Mesenchymal stem cell (in vitro differentiated cells and primary cell): ENCODE results near the gene PRKCD.
A peak's percentile ranks its signal among the peaks of the same experiment; 100 is the strongest.

ENCODE experiments used
- DNase-seq: peaks from one replicate; pipeline ENCODE4 v3.0.0-alpha.2; 2013
- H2AFZ ChIP-seq: one replicate; pipeline ENCODE4 v1.6.1; 2013; ENCODE audit warnings: low read depth, mild to moderate bottlenecking, control low read depth, inconsistent platforms, low read length, moderate library complexity
- H2AK5ac ChIP-seq: 2 replicates; pipeline ENCODE4 v1.6.1; 2013; ENCODE audit warnings: low read length, moderate library complexity, mild to moderate bottlenecking, inconsistent platforms; ENCODE audit not compliant: severe bottlenecking
- H2BK120ac ChIP-seq: one replicate; pipeline ENCODE4 v1.6.1; 2013; ENCODE audit warnings: low read depth, mild to moderate bottlenecking, inconsistent platforms, low read length, moderate library complexity
- H2BK12ac ChIP-seq, 2 experiments: one replicate each; pipeline ENCODE4 v1.6.1; 2013; ENCODE audit warnings: inconsistent platforms in 2 of 2, low read length in 2 of 2, mild to moderate bottlenecking in 2 of 2, moderate library complexity in 2 of 2, control low read depth in 1 of 2
- H2BK15ac ChIP-seq: one replicate; pipeline ENCODE4 v1.6.1; 2013; ENCODE audit warnings: mild to moderate bottlenecking, low read depth, inconsistent platforms; ENCODE audit not compliant: poor library complexity, severe bottlenecking
- H2BK5ac ChIP-seq: 2 replicates; pipeline ENCODE4 v1.6.1; 2013; ENCODE audit warnings: low read depth, mild to moderate bottlenecking, low read length, control low read depth, inconsistent platforms; ENCODE audit not compliant: poor library complexity, severe bottlenecking
- H3K14ac ChIP-seq, 2 experiments: one replicate each; pipeline ENCODE4 v1.6.1; 2013; ENCODE audit warnings: inconsistent platforms in 2 of 2, low read length in 2 of 2, control low read depth in 1 of 2, mild to moderate bottlenecking in 1 of 2, moderate library complexity in 1 of 2
- H3K18ac ChIP-seq, 2 experiments: one replicate each; pipeline ENCODE4 v1.6.1; 2013; ENCODE audit warnings: inconsistent platforms in 2 of 2, low read length in 2 of 2, control low read depth in 1 of 2, low read depth in 1 of 2, mild to moderate bottlenecking in 1 of 2
- H3K23ac ChIP-seq, 2 experiments: one replicate each; pipeline ENCODE4 v1.6.1; 2013; ENCODE audit warnings: inconsistent platforms in 2 of 2, low read length in 2 of 2, mild to moderate bottlenecking in 2 of 2, moderate library complexity in 2 of 2, control low read depth in 1 of 2
- H3K27ac ChIP-seq: 2 replicates; pipeline ENCODE4 v1.5.1; 2013; ENCODE audit warnings: mild to moderate bottlenecking, moderate library complexity, low read length, control low read depth, inconsistent platforms; ENCODE audit not compliant: poor library complexity, severe bottlenecking
- H3K27me3 ChIP-seq, 2 experiments: 2 replicates each; pipeline versions ENCODE4 v1.6.1 to v1.7.0; 2013; ENCODE audit warnings: low read length in 2 of 2, mild to moderate bottlenecking in 2 of 2, moderate library complexity in 2 of 2, control low read depth in 1 of 2, inconsistent platforms in 1 of 2; ENCODE audit not compliant: control insufficient read depth in 1 of 2, insufficient read depth in 1 of 2
- H3K36me3 ChIP-seq, 2 experiments: 2 replicates each; pipeline versions ENCODE4 v1.6.1 to v1.7.0; 2013; ENCODE audit warnings: low read length in 2 of 2, control low read depth in 1 of 2, inconsistent platforms in 1 of 2, low read depth in 1 of 2, mild to moderate bottlenecking in 1 of 2; ENCODE audit not compliant: insufficient read depth in 2 of 2, control insufficient read depth in 1 of 2
- H3K4ac ChIP-seq, 2 experiments: one replicate each; pipeline ENCODE4 v1.6.1; 2013; ENCODE audit warnings: inconsistent platforms in 2 of 2, low read length in 2 of 2, mild to moderate bottlenecking in 2 of 2, moderate library complexity in 2 of 2, control low read depth in 1 of 2, low read depth in 1 of 2
- H3K4me1 ChIP-seq: 2 replicates; pipeline ENCODE4 v1.6.1; 2013; ENCODE audit warnings: low read depth, low read length, control low read depth; ENCODE audit not compliant: control insufficient read depth, insufficient read depth
- H3K4me2 ChIP-seq: 2 replicates; pipeline ENCODE4 v1.6.1; 2013; ENCODE audit warnings: low read length, mild to moderate bottlenecking, inconsistent platforms; ENCODE audit not compliant: poor library complexity, severe bottlenecking
- H3K4me3 ChIP-seq, 2 experiments: 2 replicates each; pipeline versions ENCODE4 v1.5.1 to v1.7.0; 2013; ENCODE audit warnings: low read length in 2 of 2, mild to moderate bottlenecking in 2 of 2, control low read depth in 1 of 2, low read depth in 1 of 2; ENCODE audit not compliant: insufficient read depth in 1 of 2
- H3K79me1 ChIP-seq: replicated peaks from 2 replicates; pipeline ENCODE4 v1.6.1; 2013; ENCODE audit warnings: mild to moderate bottlenecking, control low read depth, low read length, inconsistent platforms; ENCODE audit not compliant: poor library complexity, severe bottlenecking
- H3K9ac ChIP-seq: 2 replicates; pipeline ENCODE4 v1.7.0; 2013; ENCODE audit warnings: mild to moderate bottlenecking, low read length, moderate library complexity
- H3K9me3 ChIP-seq: 2 replicates; pipeline ENCODE4 v1.7.0; 2013; ENCODE audit warnings: mild to moderate bottlenecking, low read length; ENCODE audit not compliant: control insufficient read depth
- H4K8ac ChIP-seq: one replicate; pipeline ENCODE4 v1.6.1; 2013; ENCODE audit warnings: inconsistent platforms, mild to moderate bottlenecking, low read length, moderate library complexity
- H4K91ac ChIP-seq: one replicate; pipeline ENCODE4 v1.6.1; 2013; ENCODE audit warnings: mild to moderate bottlenecking, low read length, inconsistent platforms
- WGBS: methylation state at CpG from one replicate; pipeline ENCODE4 v1.1.7; 2013; ENCODE audit warnings: mixed read lengths; 5-methylcytosine and 5-hydroxymethylcytosine counted together

PRKCD gene

GRCh38 chr3:53222183-53222901 lies 61.3 kb downstream of the PRKCD start:
- H2BK5ac ChIP-seq = no peak overlapping the region
- no peak overlapping the region for H3K27ac ChIP-seq
- H2BK15ac ChIP-seq = no peak overlapping the region
- no peaks in the 10 kb centered on the region for H3K27me3 ChIP-seq
- peaks cover 58 to 60% of the 10 kb centered on the region in 2 experiments for H3K36me3 ChIP-seq
- no peak overlapping the region for H3K4me3 ChIP-seq
- H3K9ac ChIP-seq = no peak overlapping the region
- no peak overlapping the region for H3K4ac ChIP-seq
- H3K4me2 ChIP-seq = no peak overlapping the region
- no peak overlapping the region for H3K14ac ChIP-seq
- H4K8ac ChIP-seq = no peak overlapping the region
- H3K18ac ChIP-seq = no peak overlapping the region
- H3K4me1 ChIP-seq = no peaks in the 10 kb centered on the region
- DNase-seq = no peak
- WGBS = 82% methylated on average over 8 of the region's 12 CpGs
- H3K79me1 ChIP-seq = peaks cover 4% of the 10 kb centered on the region
- no peak overlapping the region for H2BK120ac ChIP-seq
- H2BK12ac ChIP-seq = no peak overlapping the region
- no peak overlapping the region for H3K23ac ChIP-seq
- no peak overlapping the region for H2AFZ ChIP-seq
- H3K9me3 ChIP-seq = no peaks in the 10 kb centered on the region
- H2AK5ac ChIP-seq = no peak overlapping the region
- H4K91ac ChIP-seq = peak overlapping the region; percentile 7

- H2BK15ac ChIP-seq = no peak overlapping the region
- H4K8ac ChIP-seq = no peak overlapping the region
- H3K9me3 ChIP-seq = no peaks in the 10 kb centered on the region
- no peak overlapping the region for H3K4ac ChIP-seq
- H3K27ac ChIP-seq = no peak overlapping the region
- H2BK120ac ChIP-seq = no peak overlapping the region
- H3K9ac ChIP-seq = no peak overlapping the region
- no peak overlapping the region for H3K14ac ChIP-seq
- no peak overlapping the region for H4K91ac ChIP-seq
- H3K36me3 ChIP-seq = peaks cover 65 to 67% of the 10 kb centered on the region in 2 experiments
- no peak for DNase-seq
- H3K4me2 ChIP-seq = no peak overlapping the region
- no peak overlapping the region for H3K4me3 ChIP-seq
- peaks cover 4% of the 10 kb centered on the region for H3K79me1 ChIP-seq
- H2AK5ac ChIP-seq = no peak overlapping the region
- H3K23ac ChIP-seq = no peak overlapping the region
- H3K4me1 ChIP-seq = no peaks in the 10 kb centered on the region
- 92% methylated on average over 6 of the region's 7 CpGs for WGBS
- H3K18ac ChIP-seq = no peak overlapping the region
- H3K27me3 ChIP-seq = no peaks in the 10 kb centered on the region
- H2BK5ac ChIP-seq = no peak overlapping the region
- H2AFZ ChIP-seq = no peak overlapping the region
- no peak overlapping the region for H2BK12ac ChIP-seq
Observed at GRCh38 chr3:53223025-53223424, 62.0 kb downstream of the PRKCD start.

GRCh38 chr3:53223541-53223966 lies 62.5 kb downstream of the PRKCD start:
- 94% methylated on average over 9 of the region's 9 CpGs for WGBS
- no peak for DNase-seq
- Histone ChIP-seq H3K14ac (no peak overlapping the region), H2BK120ac (no peak overlapping the region), H3K9me3 (no peaks in the 10 kb centered on the region), H3K27me3 (no peaks in the 10 kb centered on the region), H2BK12ac (no peak overlapping the region), H3K4ac (no peak overlapping the region), H3K9ac (no peak overlapping the region), H2BK15ac (no peak overlapping the region), H3K27ac (no peak overlapping the region), H2AK5ac (no peak overlapping the region), H3K18ac (no peak overlapping the region), H3K4me1 (no peaks in the 10 kb centered on the region), H3K4me3 (no peak overlapping the region), H3K36me3 (peaks cover 70 to 72% of the 10 kb centered on the region in 2 experiments), H2BK5ac (no peak overlapping the region), H3K23ac (no peak overlapping the region), H3K79me1 (peaks cover 9% of the 10 kb centered on the region), H3K4me2 (no peak overlapping the region), H4K8ac (peak overlapping the region; percentile 4), H4K91ac (no peak overlapping the region), H2AFZ (no peak overlapping the region)

GRCh38 chr3:53224026-53224425 lies 63.0 kb downstream of the PRKCD start:
- no peaks in the 10 kb centered on the region for H3K27me3 ChIP-seq
- no peak for DNase-seq
- no peak overlapping the region for H3K4ac ChIP-seq
- no peak overlapping the region for H3K23ac ChIP-seq
- H3K4me3 ChIP-seq = no peak overlapping the region
- no peak overlapping the region for H2BK120ac ChIP-seq
- 92% methylated on average over 5 of the region's 5 CpGs for WGBS
- H3K4me2 ChIP-seq = no peak overlapping the region
- H2BK15ac ChIP-seq = no peak overlapping the region
- H3K4me1 ChIP-seq = no peaks in the 10 kb centered on the region
- peaks cover 13% of the 10 kb centered on the region for H3K79me1 ChIP-seq
- no peaks in the 10 kb centered on the region for H3K9me3 ChIP-seq
- H2BK12ac ChIP-seq = no peak overlapping the region
- no peak overlapping the region for H3K27ac ChIP-seq
- no peak overlapping the region for H4K8ac ChIP-seq
- no peak overlapping the region for H4K91ac ChIP-seq
- H3K14ac ChIP-seq = no peak overlapping the region
- peaks cover 75 to 77% of the 10 kb centered on the region in 2 experiments for H3K36me3 ChIP-seq
- H2AK5ac ChIP-seq = no peak overlapping the region
- no peak overlapping the region for H3K18ac ChIP-seq
- H2BK5ac ChIP-seq = no peak overlapping the region
- H3K9ac ChIP-seq = no peak overlapping the region
- H2AFZ ChIP-seq = no peak overlapping the region
